SU-DHL-6 (cell line): ENCODE data around the gene TBC1D9B.
A peak's percentile ranks its signal among the peaks of the same experiment; 100 is the strongest.

Source experiments
- H2AFZ ChIP-seq: fragments of 200-600 bp; sonication (generic); 2 replicates; pipeline ENCODE4 v1.6.1; 2014; ENCODE audit warnings: low read depth, mild to moderate bottlenecking, moderate library complexity, mixed read lengths, antibody characterized with exemption, low read length; ENCODE audit not compliant: severe bottlenecking
- H3F3A ChIP-seq: fragments of 200-600 bp; shearing (Covaris generic); 2 replicates; pipeline ENCODE4 v1.6.0; 2016; ENCODE audit warnings: antibody characterized with exemption, mild to moderate bottlenecking; ENCODE audit not compliant: insufficient read depth
- H3K27ac ChIP-seq: fragments of 200-600 bp; sonication (generic); 2 replicates; pipeline ENCODE4 v1.5.1; 2016; ENCODE audit warnings: low read depth, mild to moderate bottlenecking, low read length, moderate library complexity, mixed read lengths
- H3K27me3 ChIP-seq: fragments of 200-600 bp; sonication (generic), shearing (Covaris generic); 2 replicates; pipeline ENCODE4 v1.6.0; 2014; ENCODE audit warnings: mild to moderate bottlenecking, low read length
- H3K36me3 ChIP-seq: fragments of 200-600 bp; sonication (generic); 2 replicates; pipeline ENCODE4 v1.6.1; 2014; ENCODE audit warnings: mild to moderate bottlenecking, low read length, mixed read lengths
- H3K4me2 ChIP-seq: fragments of 300-600, 200-600 bp; shearing (Covaris generic), sonication (generic); 2 replicates; pipeline ENCODE4 v1.6.0; 2014; ENCODE audit warnings: low read length, low read depth, mild to moderate bottlenecking; ENCODE audit not compliant: poor library complexity, severe bottlenecking
- H3K4me3 ChIP-seq: fragments of 200-600 bp; sonication (generic); 2 replicates; pipeline ENCODE4 v1.5.1; 2014; ENCODE audit warnings: antibody characterized with exemption, low read length, mild to moderate bottlenecking, mixed read lengths; ENCODE audit not compliant: insufficient read depth, poor library complexity, severe bottlenecking
- H3K79me2 ChIP-seq: fragments of 200-600 bp; sonication (generic); 2 replicates; pipeline ENCODE4 v1.6.1; 2014; ENCODE audit warnings: mild to moderate bottlenecking, low read length, moderate library complexity; ENCODE audit not compliant: insufficient read depth
- H3K9ac ChIP-seq: fragments of 200-600 bp; sonication (generic); 2 replicates; pipeline ENCODE4 v1.7.0; 2014; ENCODE audit warnings: mild to moderate bottlenecking, low read length
- H3K9me2 ChIP-seq: fragments of 200-600 bp; sonication (generic); replicated peaks from 2 replicates; pipeline ENCODE4 v1.6.1; 2014; ENCODE audit warnings: low read length; ENCODE audit not compliant: insufficient read depth
- H3K9me3 ChIP-seq: fragments of 200-600 bp; sonication (generic); 2 replicates; pipeline ENCODE4 v1.6.1; 2014; ENCODE audit warnings: low read length, mixed read lengths; ENCODE audit not compliant: insufficient read depth
- H4K20me1 ChIP-seq: fragments of 200-600 bp; sonication (generic); 2 replicates; pipeline ENCODE4 v1.6.1; 2014; ENCODE audit warnings: low read depth, mild to moderate bottlenecking, antibody characterized with exemption, low read length, moderate library complexity, mixed read lengths
- CTCF ChIP-seq: fragments of 200-600 bp; sonication (generic); IDR thresholded peaks from one replicate; pipeline ENCODE4 v1.5.1; 2017; ENCODE audit warnings: antibody characterized with exemption, mild to moderate bottlenecking, low read length, moderate library complexity; ENCODE audit not compliant: insufficient read depth, poor library complexity, severe bottlenecking
- EZH2phosphoT487 ChIP-seq: fragments of 200-600 bp; sonication (generic), shearing (Covaris generic); conservative IDR thresholded peaks from 2 replicates; pipeline ENCODE4 v1.6.1; 2018; ENCODE audit warnings: mild to moderate bottlenecking, antibody characterized with exemption, low read length, moderate library complexity, mixed read lengths

Gene TBC1D9B

GRCh38 chr5:179822059-179822432 is 85.7 kb downstream of the TBC1D9B start:
- peaks cover 10% of the 10 kb centered on the region; the same call in 1 of the 2 replicates for H3F3A ChIP-seq
- peaks cover 6% of the 10 kb centered on the region for H4K20me1 ChIP-seq
- peaks cover 12% of the 10 kb centered on the region for H3K79me2 ChIP-seq
- peak overlapping the region; percentile 15 for H3K4me3 ChIP-seq
- no peak overlapping the region for H2AFZ ChIP-seq
- no peak overlapping the region for H3K27ac ChIP-seq
- no peaks in the 10 kb centered on the region for H3K36me3 ChIP-seq
- no peaks in the 10 kb centered on the region for H3K27me3 ChIP-seq
- TF ChIP-seq EZH2phosphoT487 (no peak), CTCF (no peak)
- H3K9ac ChIP-seq, result peak overlapping the region; percentile 88; the same call in 1 of the 2 replicates
- no peaks in the 10 kb centered on the region for H3K9me3 ChIP-seq
- peak overlapping the region; percentile 76 for H3K4me2 ChIP-seq
- H3K9me2 ChIP-seq, result no peaks in the 10 kb centered on the region

GRCh38 chr5:179821298-179822058 is 86.2 kb downstream of the TBC1D9B start:
- H3K27ac ChIP-seq, result peak overlapping the region; percentile 68
- no peak for TF ChIP-seq CTCF
- no peak for TF ChIP-seq EZH2phosphoT487
- peak overlapping the region; percentile 35 for H2AFZ ChIP-seq
- H4K20me1 ChIP-seq, result peaks cover 6% of the 10 kb centered on the region
- H3K9me2 ChIP-seq, result no peaks in the 10 kb centered on the region
- H3K9me3 ChIP-seq, result no peaks in the 10 kb centered on the region
- H3K4me3 ChIP-seq, result peak overlapping the region; percentile 80
- H3F3A ChIP-seq, result peaks cover 10% of the 10 kb centered on the region; the same call in 1 of the 2 replicates
- peaks cover 12% of the 10 kb centered on the region for H3K79me2 ChIP-seq
- H3K27me3 ChIP-seq, result no peaks in the 10 kb centered on the region
- H3K9ac ChIP-seq, result peak overlapping the region; percentile 88
- no peaks in the 10 kb centered on the region for H3K36me3 ChIP-seq
- H3K4me2 ChIP-seq, result peak overlapping the region; percentile 76

GRCh38 chr5:179820483-179821297 is 87.0 kb downstream of the TBC1D9B start, which contains the start of gene SQSTM1:
Gene SQSTM1 (plus strand): TSS chr5:179820905. CDS start chr5:179820937, 32 bp downstream.
- H3K36me3 ChIP-seq, result no peaks in the 10 kb centered on the region
- no peaks in the 10 kb centered on the region for H3K9me3 ChIP-seq
- peak within 1 kb of the TSS; percentile 68 for H3K27ac ChIP-seq
- H3K4me3 ChIP-seq, result peak within 1 kb of the TSS; percentile 80
- H3K4me2 ChIP-seq, result peak within 1 kb of the TSS; percentile 76
- peaks cover 12% of the 10 kb centered on the region for H3K79me2 ChIP-seq
- H4K20me1 ChIP-seq, result peaks cover 6% of the 10 kb centered on the region
- peak within 1 kb of the TSS; percentile 88 for H3K9ac ChIP-seq
- no peaks in the 10 kb centered on the region for H3K9me2 ChIP-seq
- H3F3A ChIP-seq, result peaks cover 10% of the 10 kb centered on the region; the same call in 1 of the 2 replicates
- peak within 1 kb of the TSS; percentile 42 for H2AFZ ChIP-seq
- TF ChIP-seq EZH2phosphoT487 (no peak), CTCF (no peak)
- no peaks in the 10 kb centered on the region for H3K27me3 ChIP-seq
